GM19193 (cell line): Measurements from ENCODE around the gene KRT76.

Experiments
- POLR2A ChIP-seq: IDR thresholded peaks from 4 replicates; pipeline ENCODE4 v1.6.1; 2011; ENCODE audit not compliant: insufficient read depth, insufficient read length; ENCODE audit errors: extremely low read depth

KRT76 gene

GRCh38 chr12:52806821-52807543 lies 29.8 kb upstream of the KRT76 start:
- TF ChIP-seq POLR2A: no peak

- TF ChIP-seq POLR2A: no peak
Measured at GRCh38 chr12:52806169-52806811, 29.1 kb upstream of the KRT76 start.

DNA sequence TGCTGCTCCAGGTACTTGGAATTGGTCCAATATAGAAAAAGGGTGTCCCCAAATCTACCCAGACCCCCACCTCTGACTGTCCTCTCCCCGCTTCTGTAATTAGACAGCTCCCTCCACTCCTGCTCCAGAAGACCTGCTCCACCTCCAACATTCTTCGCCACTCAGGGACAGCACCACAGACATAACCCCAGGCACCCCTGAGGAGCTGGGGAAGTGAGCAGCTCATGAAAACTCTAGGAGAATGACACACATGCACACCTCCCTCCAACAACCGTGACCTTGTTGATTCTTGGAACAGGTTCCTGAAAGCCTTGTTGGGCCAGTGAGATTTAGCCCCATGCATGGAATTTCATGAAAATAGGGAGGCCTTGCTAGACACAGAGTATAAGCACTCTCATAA lies 28.6 kb upstream of the KRT76 start:
- TF ChIP-seq POLR2A: no peak

- TF ChIP-seq POLR2A: no peak
Measured at GRCh38 chr12:52805000-52805399, 27.9 kb upstream of the KRT76 start.

GRCh38 chr12:52802442-52802841 lies 25.3 kb upstream of the KRT76 start:
- no peak for TF ChIP-seq POLR2A

DNA sequence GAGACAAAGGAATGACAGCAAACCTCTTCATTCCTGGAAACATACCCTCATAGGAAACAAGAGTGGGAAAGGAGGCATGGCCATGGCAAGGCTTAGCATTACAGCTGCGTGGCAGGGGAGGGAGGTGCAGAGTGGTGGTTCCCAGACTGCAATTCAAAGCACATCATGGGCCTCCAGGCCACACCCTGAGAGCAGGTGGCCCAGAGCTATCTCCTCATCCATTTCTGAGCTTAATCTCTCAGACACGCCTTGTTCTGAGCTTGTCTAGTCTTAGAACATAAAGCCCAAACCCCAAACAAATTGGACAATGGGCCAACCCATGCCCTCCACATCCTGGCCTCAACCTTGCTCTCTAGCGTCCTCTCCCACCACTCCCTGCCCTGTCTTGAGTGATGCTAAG lies 24.6 kb upstream of the KRT76 start:
- TF ChIP-seq POLR2A: no peak

GRCh38 chr12:52800259-52800917 lies 23.2 kb upstream of the KRT76 start:
- no peak for TF ChIP-seq POLR2A

DNA sequence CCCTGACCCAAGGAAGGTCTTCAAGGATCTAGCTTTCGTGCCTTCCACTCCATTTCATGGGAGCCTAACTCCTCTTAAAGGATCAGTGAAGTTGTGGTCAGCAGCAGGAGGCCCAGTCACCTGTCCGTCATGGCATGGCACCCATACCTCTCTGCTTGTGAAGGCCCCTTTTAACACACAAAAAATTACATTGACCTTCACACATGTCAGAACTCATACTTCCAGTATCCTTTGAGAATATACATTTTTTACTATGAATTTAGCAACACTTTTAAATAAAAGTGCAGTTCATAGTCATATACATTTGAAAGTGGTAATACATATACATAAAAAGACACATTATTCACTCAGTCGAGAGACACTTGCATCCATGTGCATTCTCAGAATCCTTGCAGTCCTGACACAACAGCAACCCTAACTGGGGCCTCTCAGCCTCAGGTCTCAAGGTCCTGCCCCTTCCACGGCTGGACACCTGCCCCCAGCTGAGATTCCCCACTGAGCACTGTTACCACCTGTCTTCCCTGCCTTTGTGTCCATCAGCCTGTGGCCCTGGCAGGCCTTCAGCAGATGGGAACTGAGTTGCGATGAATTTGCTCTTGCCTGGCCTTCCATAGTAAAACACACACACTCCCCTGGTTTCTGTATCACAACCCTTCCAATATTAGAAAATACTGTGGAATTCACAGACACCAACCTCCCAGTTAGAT lies 22.5 kb upstream of the KRT76 start:
- no peak for TF ChIP-seq POLR2A

DNA sequence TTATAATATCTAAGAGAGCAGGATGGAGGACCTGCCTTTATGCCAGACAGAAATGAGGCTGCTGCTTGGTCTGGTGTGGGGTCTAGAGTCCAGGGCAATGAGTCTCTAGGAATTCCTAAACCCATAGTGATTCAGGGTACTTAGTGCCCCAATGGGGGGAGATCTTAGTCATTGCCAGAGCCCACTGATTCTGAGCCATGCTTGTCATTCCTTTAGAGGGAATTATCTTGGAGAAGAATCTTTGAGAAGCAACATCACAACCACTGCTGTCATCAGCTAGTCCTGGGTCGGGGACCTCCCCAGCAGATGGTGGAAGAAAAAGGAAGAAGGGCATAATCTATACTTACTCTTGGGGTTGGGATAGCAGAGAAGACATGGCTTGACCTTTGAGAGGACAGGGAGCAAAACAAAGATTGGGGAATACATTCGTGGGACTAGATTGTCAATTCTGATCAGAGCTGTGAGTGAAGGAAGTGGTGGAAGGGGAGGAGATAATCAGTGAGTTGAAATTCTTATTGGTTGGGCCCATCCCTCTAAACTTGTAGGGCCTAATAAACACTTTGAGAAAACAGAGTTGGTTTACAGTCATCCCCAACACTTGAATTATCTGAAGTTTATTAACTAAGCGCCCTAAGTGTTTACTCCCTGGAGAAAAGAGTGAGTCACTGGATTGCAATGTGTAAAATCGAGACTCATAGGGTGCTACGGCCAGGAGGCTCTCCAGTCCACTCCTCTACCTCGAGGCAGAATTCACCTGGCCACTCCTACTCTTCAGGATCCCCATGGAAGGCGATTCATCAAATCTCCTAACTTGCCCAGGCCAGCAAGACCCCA lies 21.7 kb upstream of the KRT76 start:
- TF ChIP-seq POLR2A: no peak

GRCh38 chr12:52798003-52798670 lies 21.0 kb upstream of the KRT76 start:
- TF ChIP-seq POLR2A: no peak

DNA sequence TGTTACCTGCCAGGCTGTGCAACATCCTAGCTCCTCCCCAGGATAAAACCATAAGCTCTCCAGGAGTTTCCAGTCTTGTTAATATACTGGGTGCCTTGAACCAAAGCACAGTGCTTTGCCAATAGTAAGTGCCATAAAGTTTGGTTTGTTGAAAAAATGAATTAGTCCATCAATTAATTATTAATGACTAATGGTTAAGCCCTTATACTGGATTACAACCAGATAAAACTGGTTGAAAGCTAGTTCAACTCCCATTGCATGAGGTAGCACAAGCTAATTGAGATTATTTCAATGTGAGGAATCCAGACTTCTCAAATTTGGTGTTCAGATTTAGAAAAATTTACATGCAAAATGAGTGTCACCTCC lies 20.4 kb upstream of the KRT76 start:
- no peak for TF ChIP-seq POLR2A

- no peak for TF ChIP-seq POLR2A
Measured at GRCh38 chr12:52796839-52797528, 19.8 kb upstream of the KRT76 start.

DNA sequence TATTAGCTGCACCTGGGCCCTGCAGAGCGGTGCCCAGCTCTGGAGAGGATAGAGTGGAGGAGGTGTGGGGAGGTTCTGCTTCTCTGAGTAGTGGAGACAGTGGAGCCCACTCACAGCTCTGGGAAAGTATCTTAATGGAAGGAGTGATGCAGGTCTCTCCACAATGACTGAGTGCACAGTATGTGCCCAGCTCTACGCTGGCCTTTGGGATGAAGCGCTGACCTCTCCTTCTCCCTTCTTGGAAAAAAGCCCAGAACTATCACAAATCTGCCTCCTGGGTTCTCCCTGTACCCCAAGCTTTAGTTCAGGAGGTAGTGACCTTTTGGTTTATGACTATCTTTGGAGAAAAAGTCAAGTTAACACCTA lies 19.3 kb upstream of the KRT76 start:
- TF ChIP-seq POLR2A: no peak
